Measurements from ENCODE around the gene WDR86.

Gene WDR86

GRCh38 chr7:151427705-151428377 is 18.0 kb upstream of the WDR86 start:
- no peak for DNase-seq (ENCODE audit: low read depth, low spot score)

GRCh38 chr7:151426904-151427704 is 17.3 kb upstream of the WDR86 start:
- DNase-seq (ENCODE audit: low read depth, low spot score) = no peak

- no peak for DNase-seq (ENCODE audit: low read depth, low spot score)
These were observed 16.6 kb upstream of the WDR86 start for GRCh38 chr7:151426441-151426903.

GRCh38 chr7:151425670-151426440 is 16.0 kb upstream of the WDR86 start:
- DNase-seq (ENCODE audit: low read depth, low spot score) = no peak

- DNase-seq (ENCODE audit: low read depth, low spot score) = no peak
These were observed 15.0 kb upstream of the WDR86 start for GRCh38 chr7:151424799-151425198.

GRCh38 chr7:151423936-151424335 is 14.1 kb upstream of the WDR86 start:
- no peak for DNase-seq (ENCODE audit: low read depth, low spot score)

GRCh38 chr7:151423226-151423625 is 13.4 kb upstream of the WDR86 start:
- no peak for DNase-seq (ENCODE audit: low read depth, low spot score)

- no peak for DNase-seq (ENCODE audit: low read depth, low spot score)
These were observed 12.4 kb upstream of the WDR86 start for GRCh38 chr7:151422212-151422611.

GRCh38 chr7:151420144-151420543 is 10.3 kb upstream of the WDR86 start:
- no peak for DNase-seq (ENCODE audit: low read depth, low spot score)

- DNase-seq (ENCODE audit: low read depth, low spot score) = no peak
These were observed 7.1 kb upstream of the WDR86 start for GRCh38 chr7:151416941-151417315.

- DNase-seq (ENCODE audit: low read depth, low spot score) = no peak
These were observed 6.5 kb upstream of the WDR86 start for GRCh38 chr7:151416112-151416940.

- DNase-seq (ENCODE audit: low read depth, low spot score) = no peak
These were observed 5.7 kb upstream of the WDR86 start for GRCh38 chr7:151415375-151416105.

GRCh38 chr7:151413241-151413640 is 3.4 kb upstream of the WDR86 start:
- no peak for DNase-seq (ENCODE audit: low read depth, low spot score)

- no peak for DNase-seq (ENCODE audit: low read depth, low spot score)
These were observed 2.5 kb upstream of the WDR86 start for GRCh38 chr7:151412318-151412717.

- DNase-seq (ENCODE audit: low read depth, low spot score) = no peak
These were observed 1.7 kb upstream of the WDR86 start for GRCh38 chr7:151411551-151411950.

GRCh38 chr7:151410405-151411390 is 860 bp upstream of the WDR86 start:
- no peak for DNase-seq (ENCODE audit: low read depth, low spot score)

- DNase-seq (ENCODE audit: low read depth, low spot score) = no peak
These were observed 785 bp downstream of the WDR86 start for GRCh38 chr7:151408839-151409666.

- DNase-seq (ENCODE audit: low read depth, low spot score) = no peak
These were observed 1.4 kb downstream of the WDR86 start for GRCh38 chr7:151408498-151408838.

All from activated naive CD8-positive, alpha-beta T cell treated with anti-CD3 and anti-CD28 coated beads, Interleukin-2, amount 50 U/mL, for 16 hours (primary cell).